Right renal cortex interstitium (tissue), 3 donors: Measurements from ENCODE around the gene ZCCHC18. TPM values are rescaled to one million over a fixed set of nuclear protein-coding genes. Genes with fewer than 3 reads are reported as not detected.
"Not testable (repeated sequence)": the region's sequence is repeated elsewhere in the genome, so short reads cannot be mapped to it uniquely, and the experiment has no call there.

Source experiments
- DNase-seq, 3 donors: peaks; one replicate each; pipeline ENCODE4 v3.0.0-alpha.2; 2013; ENCODE audit warnings: low read depth in 3 of 3, low spot score in 2 of 3
- polyA plus RNA-seq, 3 donors: library from polyadenylated mRNA; unstranded; fragments of 120-200 nt; gene quantifications; one replicate each; pipeline ENCODE4 v1.2.1, GENCODE V29; 2013; ENCODE audit not compliant: insufficient read length in 3 of 3

Gene ZCCHC18
- 1 to 10 TPM; 4.1 to 4.2 (median 4.2) TPM for polyA plus RNA-seq

DNA sequence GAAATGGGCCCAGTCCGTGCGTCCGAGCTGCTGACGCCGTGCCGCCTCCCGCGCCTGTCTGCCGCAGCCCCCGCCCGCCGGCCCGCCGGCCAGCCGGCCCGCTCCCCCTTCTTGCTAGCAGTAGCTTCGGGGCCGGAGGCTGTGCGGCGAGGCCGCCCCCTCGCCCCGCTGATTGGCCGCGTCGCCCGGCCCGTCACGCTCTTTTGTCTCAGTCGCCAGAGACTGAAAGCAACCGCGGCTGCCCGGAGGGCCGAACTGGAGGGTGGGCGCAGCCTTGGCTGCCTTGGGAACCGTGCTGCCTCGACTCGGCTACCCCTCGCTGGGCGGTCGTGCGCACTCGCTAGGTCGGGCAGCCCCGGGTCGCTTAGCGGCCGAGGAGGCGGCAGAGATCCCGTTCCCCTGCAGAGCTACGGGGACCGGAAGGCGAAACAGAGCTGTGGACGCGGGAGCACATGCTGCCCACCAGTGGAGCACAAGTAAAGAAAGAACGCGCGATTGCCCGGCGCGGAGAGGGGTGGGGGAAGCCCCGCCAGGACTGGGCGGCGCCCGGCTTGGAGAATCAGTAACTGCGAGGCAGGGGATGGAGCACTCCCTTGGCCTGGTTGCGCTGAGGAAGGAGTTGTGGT, at the start of gene ZCCHC18:
ZCCHC18 (plus strand) TSS at position 198 of the 626 bp plus-strand sequence. CDS start 1,589 bp downstream, outside the sequence.
- peak in 2 of 3 donors; percentile 18 to 47 for DNase-seq

DNA sequence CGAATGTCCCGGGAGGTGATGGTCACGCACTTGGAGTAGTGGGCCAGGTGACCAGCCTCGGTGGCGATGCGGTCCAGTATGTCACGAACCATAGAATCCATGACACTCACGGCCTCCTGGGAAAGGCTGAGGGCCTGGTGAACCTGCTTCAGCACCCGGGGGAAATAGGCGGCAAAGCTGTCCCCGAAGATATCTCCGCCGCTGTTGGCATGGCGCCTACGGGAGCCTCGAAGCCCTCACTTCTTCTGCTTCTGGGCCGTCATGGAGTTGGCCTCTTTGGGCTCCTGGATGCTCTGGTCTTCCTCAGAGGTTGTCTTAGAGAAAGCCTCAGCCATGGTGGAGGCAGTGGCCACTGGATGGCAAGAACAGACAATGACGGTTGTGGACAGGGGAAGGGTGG, 49.7 kb upstream of the ZCCHC18 start:
- DNase-seq = not testable (repeated sequence)

DNA sequence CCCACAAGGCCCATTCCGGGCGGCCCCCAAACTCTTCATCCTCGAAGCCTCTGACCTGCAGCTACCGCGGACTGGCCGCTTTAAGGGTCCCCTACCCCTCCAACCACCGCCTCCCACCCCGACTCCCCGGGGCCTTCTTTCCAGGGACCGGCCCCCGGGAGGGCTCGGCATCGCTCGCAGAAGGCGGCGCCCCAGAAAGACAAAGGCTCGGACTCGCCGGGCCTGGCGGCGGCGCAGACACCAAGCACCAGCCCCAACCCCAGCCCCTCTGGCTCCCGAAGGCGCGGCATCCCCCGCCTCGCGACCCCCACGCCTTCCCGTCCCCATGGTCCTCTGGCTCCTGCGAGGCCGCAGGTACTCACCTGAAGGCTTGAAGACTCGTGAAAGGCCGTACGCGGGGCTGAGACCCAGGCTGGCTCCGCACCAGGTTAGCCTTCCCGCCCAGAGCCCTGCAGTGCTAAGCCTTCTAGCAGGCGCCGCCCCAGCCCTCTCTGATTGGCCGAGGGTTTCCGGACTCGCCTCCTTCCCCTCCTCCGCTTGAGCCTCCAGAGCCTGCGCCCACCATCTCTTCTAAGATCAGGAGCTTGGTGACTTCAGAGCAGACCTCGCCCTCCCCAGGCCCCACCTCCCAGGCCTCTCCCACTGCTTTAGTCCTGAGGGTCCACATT, 36.4 kb upstream of the ZCCHC18 start, which contains the start of gene TMSB15C:
TMSB15C (minus strand) TSS at position 459 of the 668 bp plus-strand sequence.
- not testable (repeated sequence) for DNase-seq

DNA sequence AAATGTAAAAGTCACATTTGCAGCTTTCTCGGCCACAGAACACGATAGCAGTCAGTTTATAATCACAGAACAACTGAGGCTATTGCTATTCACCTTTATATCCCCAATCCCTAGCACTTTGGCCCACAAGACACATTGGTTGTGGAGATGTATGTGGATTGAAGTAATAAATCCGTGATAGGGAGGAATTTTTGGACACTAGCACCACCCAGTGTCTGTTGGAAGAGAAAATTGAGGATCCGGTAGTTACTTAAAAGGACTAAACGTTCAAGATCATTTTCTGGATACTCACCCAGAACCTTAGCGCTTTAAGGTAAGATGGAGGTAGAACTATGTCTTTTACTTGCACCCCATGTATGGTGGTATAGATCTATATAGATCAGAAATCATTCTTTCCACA, 34.5 kb upstream of the ZCCHC18 start:
- DNase-seq = not testable (repeated sequence)

DNA sequence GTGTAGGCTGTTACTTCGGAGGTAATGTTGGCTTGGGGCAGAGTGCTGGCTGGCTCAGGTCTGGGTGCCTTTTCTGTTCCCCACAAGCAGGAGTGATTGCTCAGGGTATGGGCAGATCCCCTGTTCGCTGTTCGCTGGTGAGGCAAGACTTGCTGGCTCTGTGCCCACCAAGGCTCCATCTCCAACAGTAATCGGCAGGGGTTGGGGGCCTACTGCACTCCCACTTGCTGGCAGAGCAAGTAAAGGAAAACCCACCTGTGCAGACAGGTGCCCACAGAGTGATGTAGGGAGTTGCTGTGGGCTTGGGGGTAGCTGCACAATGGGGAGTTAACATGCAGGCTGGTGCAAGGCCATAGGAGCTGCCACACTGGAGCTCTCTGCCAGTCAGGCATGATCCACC, 28.3 kb upstream of the ZCCHC18 start:
- no peak for DNase-seq

DNA sequence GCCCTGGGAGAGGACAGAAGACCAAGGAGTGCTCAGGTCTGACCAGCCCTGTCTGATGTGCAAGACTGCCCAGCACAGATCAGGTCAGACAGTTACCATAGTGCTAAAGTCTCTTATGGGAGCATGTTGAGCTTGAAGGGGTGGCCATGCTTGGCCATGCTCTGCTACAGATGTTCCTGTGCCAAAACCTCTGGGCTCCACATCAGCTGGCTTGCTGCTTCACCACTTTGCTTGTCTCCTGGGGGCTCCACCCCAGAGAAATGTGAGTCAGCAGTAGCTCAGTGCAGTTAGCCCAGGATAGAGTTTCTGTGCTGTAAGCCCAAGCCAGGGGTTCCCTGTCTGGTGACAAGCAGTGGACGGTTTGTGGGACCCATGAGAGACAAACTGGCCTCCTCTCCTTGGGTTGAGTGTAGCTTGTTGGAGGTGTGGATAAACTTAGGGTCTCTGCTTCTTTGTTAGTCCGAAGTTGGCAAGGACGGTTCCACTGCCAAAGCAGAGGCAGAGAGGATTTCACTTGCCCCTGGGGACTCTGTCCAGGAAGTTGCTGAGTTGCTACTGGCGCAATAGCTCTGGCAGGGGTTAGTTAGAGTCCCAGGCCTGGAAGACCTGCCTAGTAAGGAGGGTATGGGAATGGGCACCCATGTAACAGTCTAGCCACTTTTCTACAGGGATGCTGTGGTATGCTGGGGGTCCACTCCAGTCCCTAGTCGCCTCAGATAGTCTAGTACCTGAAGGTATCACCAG, 27.6 kb upstream of the ZCCHC18 start:
- DNase-seq = no peak

DNA sequence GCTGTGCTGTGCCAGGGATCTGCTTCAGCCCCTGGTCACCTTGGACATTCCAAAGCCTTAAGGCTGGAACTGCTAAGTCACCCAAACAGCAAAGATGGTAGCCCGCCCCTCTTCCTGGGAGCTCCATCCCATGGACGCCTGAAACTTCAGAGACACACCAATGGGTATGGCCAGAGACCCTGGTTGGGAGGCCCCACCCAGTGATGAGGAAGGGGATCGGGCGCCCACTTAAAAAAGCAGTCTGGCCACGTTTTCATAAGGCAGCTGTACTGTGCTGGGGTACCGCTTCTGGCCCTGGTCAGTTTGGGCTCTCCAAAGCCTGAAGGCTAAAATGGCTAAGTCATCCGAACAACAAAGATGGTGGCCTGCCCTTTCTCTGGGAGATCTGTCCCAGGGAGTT, 26.8 kb upstream of the ZCCHC18 start:
- no peak for DNase-seq

DNA sequence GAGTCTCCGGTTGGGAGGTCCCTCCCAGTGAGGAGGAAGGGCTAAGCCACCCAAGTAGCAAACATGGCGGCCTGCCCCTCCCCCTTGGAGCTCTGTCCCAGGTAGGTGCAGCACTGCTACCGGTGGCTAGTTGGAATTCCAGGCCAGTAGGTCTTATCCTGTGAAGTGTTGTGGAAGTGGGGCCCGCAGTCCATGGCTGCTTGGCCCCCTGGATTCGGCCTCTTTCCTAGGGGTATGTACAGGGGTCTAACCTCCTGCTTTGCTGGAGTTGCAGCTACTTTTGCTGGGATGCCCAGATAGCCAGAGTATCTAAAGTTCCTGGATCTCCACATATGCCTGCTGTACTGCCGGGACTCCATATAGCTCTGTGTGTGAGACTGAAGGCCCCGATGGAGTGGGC, 26.4 kb upstream of the ZCCHC18 start:
- DNase-seq = no peak

DNA sequence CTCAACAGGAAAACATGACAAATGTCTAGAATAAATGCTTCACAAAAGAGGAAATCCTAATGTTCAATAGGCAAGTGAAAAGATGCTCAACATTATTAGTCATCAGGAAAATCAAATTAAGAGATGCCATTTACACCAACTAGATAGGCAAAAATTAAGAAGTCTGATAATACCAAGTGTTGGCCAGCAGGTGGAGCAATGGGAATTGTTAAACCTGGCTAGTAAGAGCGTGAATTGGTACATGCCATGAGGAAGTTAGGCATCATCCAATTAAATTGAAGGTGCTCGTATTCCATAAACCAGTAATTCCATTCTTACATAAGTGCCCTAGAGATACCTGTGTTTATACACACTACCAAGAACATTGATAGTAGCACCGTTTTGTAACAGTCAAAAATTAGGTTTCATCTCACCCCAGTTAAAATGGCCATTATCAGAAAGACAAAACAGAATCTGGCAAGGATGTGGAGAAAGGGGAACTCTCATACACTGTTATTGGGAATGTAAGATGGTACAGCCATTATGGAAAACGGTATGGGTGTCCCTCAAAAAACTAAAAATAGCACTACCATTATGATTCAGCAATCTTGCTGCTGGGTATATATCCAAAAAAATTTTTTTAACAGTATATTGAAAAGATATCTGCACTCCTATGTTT, 14.0 kb upstream of the ZCCHC18 start:
- no peak for DNase-seq

DNA sequence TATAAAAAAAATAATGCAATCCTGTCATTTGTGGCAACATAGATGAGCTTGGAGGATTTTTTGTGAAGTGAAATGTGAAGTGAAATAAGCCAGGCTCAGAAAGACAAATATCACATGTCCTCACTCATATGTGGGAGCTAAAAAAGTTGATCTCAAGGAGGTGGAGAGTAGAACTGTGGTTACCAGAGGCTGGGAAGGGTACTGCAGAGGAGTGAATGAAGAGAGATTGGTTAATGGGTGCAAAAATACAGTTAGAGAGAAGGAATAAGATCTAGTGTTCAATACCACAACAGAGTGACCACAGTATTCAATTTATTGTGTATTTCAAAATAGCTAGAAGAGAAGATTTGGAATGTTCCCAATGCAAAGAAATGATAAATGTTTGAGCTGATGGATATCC, 13.4 kb upstream of the ZCCHC18 start:
- no peak for DNase-seq

DNA sequence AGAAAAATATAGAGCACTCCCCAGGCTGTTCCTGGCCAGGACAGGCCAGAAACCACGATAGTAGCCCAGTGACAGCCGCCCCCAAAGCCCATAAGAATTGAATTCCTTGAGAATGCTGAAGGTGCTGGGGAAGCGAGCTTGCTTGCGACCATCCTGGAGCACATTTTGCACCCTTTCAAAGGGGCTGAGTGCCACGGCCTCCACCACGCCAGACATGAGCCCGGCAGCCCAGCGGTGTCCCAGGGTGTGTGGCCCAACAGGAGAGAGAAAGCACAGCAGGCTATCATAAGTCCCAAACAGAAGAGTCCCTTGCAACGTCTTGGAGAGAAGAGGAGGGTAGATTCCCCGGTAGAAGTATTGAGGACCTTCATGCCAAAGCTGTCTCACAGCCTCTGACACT, 7.6 kb upstream of the ZCCHC18 start:
- DNase-seq = no peak

DNA sequence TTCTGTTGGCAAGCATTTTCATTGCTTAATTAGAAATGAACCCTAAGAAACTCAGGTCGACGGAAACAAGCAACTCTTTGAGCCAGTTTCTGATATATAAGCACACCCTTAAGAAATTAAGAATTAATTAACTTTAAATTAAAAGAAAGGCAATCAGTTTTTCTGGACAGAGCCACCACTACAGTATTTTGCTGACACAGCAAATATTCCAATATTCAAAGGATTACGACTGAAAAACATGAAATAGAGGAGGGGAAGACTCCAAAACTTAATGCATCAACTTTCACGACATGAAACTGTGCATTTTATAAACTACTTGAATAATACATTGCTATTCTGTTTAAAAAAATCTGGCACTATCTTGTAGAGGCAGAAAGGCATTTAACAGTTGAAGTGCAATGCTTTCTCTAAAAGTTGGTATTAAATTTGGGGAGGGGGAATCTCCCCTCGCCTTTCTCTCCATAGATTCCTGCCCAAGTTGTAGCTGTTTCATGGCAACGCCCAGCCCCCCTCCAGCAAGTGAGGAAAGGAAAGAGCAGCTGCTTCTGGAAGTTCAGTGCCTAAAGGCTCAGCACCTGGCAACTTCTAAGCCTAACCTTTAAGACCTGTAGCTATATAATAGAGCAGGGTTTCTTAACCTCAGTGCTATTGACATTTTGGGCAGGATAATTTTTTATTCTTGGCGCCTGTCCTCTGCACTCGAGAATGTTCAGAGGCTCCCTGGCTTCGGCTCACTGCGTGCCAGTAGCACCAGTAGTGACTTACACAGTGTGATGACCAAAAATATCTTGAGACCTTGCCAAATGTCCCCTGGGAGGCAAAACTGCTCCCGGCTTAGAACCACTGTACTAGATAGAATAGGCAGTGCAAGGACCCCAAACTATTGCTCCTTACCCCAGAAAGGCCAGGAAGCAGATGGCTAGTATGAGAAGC, 6.7 kb upstream of the ZCCHC18 start:
- no peak for DNase-seq

DNA sequence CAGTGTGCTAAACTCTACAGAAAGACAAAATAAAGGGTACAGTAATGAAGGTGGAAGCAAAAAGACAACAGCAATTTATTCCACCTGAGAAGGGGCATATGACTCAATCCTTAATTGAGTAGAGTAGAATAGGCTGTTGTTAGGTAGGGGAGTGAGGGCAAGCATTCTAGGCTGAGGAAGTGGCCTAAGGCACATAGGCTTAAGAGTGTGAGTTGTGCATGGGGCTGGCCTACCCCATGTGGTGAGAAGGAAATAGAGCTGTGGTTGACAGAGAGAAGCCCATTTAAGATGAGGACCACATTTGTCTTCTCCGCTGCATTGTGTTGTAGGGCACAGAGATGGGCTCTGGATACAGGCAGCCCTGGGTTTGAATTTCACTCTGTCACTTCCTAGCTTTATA, 3.4 kb upstream of the ZCCHC18 start:
- DNase-seq = no peak

DNA sequence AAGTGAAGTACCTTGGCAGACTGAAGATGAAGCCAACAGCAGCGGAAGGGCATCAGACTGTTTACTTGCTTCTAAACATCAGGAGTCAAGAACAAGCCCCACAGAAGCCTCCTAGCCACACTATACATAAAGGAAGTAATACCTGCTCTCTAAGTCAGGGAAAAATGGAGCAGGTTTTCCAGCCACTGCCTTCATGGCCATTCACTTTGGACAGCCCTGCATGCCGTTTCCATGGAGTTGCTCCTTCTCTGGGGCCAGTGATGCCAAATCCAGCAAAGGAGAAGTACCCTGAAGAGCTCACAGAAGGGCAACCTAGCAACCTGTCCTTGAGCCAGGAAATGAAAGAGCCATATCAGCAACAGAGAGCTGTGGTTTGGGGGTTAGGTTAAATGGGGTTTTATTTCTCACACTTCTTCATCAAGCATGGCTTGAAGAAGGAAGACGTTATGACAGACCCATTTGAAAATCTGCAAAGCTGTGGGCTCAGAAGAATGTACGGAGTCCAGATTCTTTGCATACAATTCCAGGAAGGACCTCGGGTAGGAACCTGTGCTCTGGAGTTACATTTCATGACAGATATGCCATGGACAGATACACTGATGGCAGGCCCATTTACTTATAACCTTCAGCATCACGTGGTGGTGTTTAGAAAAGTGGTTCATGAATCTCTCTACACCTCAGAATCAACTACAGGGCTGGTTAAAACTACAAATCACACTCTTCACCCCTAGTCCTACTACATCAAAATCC, 1.7 kb upstream of the ZCCHC18 start:
- not testable (repeated sequence) for DNase-seq

DNA sequence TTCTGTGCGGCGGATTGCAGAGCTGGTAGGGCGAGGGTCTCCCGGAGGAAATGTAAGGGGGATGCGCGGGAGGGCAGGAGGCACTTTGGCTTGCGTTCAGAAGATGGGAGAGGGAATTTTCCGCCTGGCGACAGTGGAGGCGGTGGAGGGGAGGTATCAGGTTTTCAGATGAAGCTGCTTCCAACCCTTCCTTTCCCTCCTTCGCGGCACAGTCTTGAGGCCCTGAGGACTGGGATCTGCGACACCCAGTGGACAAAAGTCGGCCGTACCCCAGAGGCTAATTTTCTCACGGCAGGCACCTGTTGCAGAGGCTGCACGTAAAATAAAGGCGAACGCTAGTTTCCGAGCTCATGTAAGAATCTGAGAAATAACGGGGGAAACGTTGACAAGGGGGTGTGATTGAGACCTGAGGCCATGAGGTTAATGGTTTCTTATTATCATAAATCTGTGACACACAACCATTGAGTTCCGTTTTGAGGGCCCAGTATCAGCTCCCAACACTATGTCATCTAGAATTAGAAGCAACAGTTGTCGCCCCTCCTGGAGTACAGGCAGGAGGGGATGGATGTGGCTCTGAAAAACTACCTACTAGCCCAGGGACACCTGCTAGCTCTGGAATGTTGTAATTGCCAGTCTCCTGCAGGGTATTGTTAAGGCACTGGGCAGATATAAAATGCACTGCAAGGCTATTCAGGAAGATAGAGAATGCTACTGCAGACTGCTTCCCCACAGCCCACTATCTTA, 1.1 kb downstream of the ZCCHC18 start:
- peak in 1 of 3 donors; percentile 10 for DNase-seq

DNA sequence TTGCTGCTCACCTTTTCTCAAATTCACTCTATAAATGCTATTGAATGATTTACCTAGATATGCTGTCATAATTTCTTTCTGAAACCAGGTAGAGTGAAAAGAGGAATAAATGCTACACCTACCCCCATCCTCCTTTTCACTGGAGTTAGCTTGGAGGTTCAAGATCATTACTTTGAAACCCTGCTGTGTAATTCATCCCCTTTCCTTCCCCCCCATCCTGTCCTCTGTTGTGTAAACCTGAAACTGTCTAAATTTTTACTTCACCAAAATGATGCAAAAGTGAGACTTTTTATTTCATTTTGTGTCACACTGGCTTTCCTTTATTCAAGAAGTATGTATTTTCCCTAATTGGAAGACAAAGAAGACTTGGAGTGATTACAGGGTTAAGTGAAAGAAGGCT, 5.4 kb downstream of the ZCCHC18 start:
- DNase-seq = no peak

DNA sequence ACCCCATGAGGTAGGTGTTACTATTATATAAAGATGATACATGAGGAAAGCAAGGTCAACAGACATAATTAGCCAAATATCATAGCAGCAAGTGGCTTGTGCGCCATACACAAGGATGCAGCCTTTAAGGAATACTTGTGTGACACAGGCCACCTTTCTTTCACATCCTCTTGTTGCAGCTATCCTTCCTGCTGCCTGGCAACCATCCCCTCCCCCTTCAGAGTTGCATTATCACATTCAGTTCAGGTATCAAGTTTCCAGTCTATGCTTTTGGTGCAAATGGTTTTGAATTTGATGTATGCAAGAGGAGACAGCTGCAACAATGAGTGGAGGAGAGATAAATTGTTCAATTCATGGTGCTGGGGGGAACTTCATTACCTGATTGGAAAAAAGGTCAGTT, 6.4 kb downstream of the ZCCHC18 start:
- no peak for DNase-seq

DNA sequence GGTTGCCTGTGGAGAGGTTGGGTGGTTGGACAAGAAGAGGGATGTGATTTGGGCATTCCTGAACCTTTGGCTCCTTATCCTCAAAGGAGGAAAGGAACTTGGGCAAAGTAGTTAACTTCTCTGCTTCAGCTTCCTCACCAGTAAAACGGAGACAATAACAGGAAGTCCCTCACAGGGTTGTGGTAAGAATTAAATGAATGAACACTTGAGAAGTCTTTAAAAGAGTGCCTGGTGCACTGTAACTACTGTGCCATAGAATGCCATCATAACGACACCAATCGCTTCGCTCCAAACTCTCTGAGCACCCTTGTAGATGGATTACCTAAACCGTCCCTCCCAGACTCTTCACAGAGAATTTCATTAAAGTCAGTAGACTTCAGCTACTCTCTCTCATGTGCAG, 10.5 kb downstream of the ZCCHC18 start:
- no peak for DNase-seq

DNA sequence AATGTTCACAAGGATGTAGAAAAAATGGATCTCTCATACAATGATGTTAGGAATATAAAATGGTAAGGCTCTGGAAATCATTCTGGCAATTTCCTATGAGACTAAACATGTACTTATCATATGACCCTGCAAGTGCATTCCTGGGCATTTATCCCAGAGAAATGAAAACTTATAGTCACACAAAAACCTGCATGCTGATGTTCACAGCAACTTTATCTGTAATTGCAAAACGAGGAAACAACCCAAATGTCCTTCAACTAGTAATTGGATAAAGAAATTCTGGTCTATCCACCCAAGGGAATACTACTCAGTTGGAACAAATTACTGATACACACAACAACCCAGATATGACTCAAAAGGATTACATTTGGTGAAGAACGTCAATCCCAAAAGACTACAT, 14.5 kb downstream of the ZCCHC18 start:
- no peak for DNase-seq
